CD4-positive, alpha-beta T cell treated with Interleukin-15 for 1 hour (primary cell): Measurements from ENCODE around the gene AP1M2.
A peak's percentile ranks its signal among the peaks of the same experiment; 100 is the strongest.

ENCODE experiments used
- DNase-seq: peaks from one replicate; pipeline ENCODE4 v3.0.0-alpha.2; 2020

Gene AP1M2

DNA sequence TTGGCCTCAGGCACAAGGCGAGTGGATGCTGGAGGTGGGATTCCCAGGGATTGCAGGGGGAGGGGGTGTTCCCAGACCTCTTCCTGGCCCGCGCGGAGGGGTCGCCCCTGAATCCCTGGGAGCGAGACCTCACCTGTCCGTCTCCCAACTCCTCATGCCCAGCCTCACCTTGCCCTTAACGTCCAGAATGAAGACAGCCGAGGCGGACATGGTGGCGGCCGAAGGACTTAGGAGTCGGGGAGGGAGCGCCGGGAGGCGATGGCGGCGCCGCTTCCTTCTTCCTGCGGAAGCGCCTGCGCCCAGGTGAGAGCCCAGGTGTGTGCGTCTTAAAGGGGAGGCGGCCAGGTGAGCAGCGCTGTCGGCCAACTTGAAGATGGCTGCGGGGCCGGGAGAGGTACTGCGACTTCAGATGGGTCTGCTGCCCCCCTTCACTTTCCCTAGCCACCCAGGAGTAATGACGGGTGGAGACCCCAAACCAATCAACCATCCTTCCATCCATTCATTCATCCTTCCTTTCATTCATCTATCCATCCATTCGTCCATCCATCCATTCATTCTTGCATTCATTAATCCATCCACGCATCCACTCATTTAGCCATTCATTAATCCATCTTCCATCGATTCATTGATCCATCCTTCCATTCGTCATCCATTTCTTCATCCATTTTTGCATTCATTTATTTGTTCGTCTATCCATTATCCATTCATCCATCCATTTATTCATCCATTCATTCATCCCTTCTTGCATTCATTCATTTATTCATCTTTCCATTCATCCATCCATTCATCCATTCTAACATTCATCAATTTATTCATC lies at the start of gene AP1M2:
Gene AP1M2 (minus strand): TSS at position 291 of the 817 bp plus-strand sequence. CDS start 81 bp downstream, at position 210.
- DNase-seq: no peak

- DNase-seq: no peak
Measured at GRCh38 chr19:10636304-10636972, 49.3 kb upstream of the AP1M2 start.

- no peak for DNase-seq
Measured at GRCh38 chr19:10634963-10635362, 47.9 kb upstream of the AP1M2 start.

- no peak for DNase-seq
Measured at GRCh38 chr19:10634430-10634829, 47.3 kb upstream of the AP1M2 start.

GRCh38 chr19:10631874-10632273 lies 44.8 kb upstream of the AP1M2 start:
- no peak for DNase-seq

DNA sequence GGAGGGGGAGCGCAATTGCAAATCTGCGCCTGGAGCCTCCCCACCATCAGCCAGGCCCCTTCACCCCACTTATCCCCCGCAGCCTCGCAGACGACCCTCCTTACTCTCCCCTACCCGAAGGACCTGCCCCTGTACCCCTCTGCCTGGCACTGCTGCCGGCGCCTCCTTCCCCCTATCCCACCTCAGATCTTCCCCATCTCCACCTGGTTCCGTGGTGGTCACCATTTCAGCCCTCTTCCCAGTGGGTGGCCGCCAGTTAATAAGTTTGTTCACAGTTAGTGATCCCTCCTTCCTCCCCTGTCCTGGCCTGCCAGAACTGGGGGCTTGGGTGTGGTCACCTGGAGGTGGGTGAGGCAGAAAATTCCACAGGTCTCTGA lies 38.6 kb upstream of the AP1M2 start:
- no peak for DNase-seq

DNA sequence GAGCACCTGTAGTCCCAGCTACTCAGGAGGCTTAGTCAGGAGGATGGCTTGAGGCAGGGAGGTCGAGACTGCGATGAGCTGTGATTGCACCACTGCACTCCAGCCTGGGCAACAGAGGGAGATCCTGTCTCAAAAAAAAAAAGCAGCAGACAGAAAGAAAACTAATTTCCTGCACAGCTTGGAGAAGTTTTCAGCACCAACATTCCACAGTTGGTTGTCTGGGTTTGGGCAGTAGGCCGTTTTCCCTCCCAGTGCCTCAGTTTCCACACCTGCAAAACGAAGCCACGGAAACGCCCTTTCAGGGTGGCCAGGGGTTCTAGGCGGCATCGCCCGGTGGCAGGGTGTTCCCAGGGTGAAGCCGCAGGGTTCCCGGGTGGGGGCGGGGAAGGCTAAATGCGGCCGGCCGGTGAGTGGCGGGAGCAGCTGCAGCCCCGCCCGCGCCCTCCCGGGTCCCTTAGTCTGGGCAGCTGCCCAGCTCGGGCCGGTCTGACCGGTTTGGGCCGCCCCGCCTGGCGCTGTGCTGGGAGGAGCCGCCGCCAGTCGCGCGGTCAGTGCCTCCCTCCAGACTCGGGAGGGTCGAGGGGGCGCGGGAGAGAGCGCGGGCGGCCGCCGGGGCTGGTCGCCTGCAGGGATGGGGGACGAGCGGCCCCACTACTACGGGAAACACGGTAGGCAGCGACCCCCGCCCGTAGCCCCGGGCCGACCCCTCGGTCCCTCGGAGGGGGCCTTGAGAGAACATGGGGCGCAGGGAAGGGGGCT lies 38.1 kb upstream of the AP1M2 start, which contains the start of gene SLC44A2:
Gene SLC44A2 (plus strand): TSS at position 551 of the 759 bp plus-strand sequence. CDS start 81 bp downstream, at position 632.
- no peak for DNase-seq

DNA sequence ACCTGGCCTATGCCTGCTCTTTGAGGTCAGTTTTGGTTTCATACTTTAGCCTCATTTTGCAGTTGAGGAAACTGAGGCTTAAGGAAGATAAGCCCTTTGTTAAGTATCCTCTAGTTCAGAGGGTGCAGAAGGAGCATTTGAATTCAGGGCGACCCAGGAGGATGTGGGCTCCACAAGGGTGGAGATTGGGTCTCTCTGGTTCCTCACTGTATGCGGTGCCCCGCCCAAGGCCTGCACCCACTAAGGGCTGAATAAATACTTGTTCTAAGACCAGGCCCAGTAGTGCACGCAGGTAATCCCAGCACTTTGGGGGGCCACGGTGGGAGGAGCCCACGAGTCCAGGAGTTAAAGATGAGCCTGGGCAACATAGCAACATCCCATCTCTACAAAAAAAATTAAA lies 37.5 kb upstream of the AP1M2 start:
- no peak for DNase-seq

- no peak for DNase-seq
Measured at GRCh38 chr19:10621966-10622365, 34.9 kb upstream of the AP1M2 start.

DNA sequence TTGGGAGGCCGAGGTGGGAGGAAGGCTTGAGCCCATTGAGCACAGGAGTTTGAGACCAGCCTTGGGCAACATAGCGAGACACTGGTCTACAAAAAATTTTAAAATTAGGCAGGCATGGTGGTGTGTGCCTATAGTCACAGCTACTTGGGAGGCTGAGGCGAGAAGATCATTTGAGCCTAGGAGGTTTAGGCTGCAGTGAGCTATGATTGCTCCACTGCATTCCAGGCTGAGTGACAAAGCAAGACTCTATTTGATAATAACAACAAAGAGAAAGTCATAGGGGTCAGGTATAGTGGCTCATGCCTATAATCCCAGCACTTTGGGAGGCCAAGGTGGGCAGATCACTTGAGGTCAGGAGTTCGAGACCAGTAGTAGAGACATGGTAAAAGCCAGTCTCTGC lies 33.7 kb upstream of the AP1M2 start:
- DNase-seq: no peak

DNA sequence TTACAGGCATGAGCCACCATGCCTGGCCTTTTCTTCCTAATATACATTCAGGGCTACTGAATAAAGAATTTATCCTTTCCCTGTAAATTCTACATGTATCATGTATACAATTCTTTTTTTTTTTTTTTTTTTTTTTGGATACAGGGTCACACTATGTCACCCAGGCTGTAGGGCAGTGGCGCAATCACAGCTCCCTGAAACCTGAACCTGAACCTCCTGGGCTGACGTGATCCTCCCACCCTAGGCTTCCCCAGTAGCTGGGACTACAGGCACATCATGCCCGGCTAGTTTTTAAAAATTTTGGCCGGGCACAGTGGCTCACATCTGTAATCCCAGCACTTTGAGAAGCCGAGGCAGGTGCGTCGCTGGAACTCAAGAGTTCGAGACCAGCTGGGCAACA lies 31.7 kb upstream of the AP1M2 start:
- DNase-seq: no peak

DNA sequence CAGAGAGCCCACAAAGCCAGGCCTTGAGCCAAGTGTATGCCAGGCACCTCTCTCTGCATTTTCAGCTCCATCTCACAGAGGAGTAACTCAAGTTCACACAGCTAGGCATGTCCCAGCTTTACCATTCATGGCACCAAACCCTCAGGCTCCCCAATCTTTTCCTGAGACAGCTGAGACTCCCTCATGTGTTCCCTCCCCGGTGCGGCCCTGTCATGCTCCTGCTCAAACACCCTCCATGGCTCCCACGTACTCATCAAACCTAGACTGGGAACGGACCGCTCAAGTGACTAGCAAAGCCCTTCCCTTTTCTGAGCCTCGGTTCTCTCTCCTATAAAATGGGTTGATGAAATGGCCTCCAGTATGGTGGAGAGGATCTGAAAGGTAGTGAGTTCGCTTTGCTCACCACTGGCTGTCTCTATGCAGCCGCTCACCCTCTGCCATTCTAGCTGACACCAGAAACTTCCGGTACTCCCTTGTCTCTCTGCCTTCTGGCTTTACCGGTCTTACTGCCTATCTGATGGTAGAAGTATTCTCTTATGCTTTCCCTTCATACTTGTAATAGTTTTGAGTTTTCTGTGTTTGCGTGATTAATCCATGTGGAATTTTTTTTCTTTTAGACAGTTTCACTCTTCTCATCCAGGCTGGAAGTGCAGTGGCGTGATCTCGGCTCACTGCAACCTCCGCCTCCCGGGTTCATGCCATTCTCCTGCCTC lies 30.5 kb upstream of the AP1M2 start:
- DNase-seq: no peak

DNA sequence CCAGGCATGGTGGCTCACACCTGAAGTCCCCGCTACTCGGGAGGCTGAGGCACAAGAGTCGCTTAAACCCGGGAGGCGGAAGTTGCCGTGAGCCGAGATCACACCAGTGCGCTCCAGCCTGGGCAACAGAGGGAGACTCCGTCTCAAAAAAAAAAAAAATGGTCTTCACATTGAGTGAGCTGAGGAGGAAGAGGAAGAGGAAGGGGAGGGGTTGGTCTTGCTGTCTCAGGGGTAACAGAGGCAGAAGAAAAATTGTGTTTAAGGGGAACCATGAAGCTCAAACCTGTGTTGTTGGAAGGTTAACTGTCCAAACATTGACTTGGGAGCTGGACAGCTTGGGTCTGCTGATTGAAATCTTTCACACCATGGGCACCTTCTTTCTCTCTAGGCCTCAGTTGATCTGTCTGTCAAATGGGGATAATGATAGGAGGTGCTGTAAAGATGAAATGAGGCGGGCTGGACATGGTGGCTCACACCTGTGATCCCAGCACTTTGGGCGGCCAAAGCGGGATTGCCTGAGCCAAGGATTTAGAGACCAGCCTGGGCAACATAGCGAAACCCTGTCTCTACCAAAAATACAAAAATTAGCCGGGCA lies 28.4 kb upstream of the AP1M2 start:
- DNase-seq: no peak

DNA sequence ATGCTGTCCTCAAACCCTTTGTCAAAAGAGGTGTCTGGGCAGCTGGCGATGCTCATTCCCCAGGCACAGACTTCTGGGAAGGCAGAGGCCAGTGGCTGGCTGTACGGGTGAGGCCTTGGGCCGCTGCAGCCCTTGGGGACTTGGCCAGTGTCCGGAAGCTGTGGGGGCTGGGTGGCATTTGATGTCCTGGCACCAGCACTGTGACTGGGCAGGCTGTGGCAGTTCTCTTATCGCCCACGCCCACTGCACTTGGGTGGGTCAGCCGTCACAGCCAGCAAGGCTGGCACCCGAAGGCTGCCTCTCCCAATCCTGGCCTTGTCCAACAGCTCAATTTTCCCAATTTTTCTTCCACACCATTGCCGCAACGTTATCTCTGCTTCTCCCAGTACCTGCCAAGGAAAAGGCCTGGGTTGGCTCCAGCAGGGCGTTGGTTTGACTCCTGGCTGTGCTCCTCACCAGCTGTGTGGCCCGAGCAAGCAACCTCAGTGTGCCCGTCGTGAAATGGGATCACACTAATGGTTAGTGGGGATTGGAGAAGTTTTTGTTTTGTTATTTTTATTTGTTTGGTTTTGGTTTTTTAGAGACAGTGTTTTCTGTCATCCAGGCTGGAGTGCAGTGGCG lies 25.5 kb upstream of the AP1M2 start:
- no peak for DNase-seq

DNA sequence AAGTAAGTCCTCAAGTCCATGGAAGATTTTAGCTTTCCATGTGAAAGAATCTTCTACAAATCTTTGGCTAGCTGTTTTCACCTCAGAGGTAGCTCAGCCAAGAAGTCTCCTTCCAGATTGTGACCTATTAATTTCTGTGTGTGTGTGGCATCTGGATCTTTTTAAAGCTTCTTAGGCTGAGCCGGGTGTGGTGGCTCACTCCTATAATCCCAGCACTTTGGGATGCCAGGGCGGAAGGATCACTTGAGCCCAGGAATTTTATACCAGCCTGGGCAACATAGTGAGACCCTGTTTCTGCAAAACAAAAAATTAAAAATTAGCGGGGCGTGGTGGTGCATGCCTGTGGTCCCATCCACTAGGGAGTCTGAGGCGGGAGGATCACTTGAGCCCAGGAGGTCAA lies 24.8 kb upstream of the AP1M2 start:
- DNase-seq: no peak

DNA sequence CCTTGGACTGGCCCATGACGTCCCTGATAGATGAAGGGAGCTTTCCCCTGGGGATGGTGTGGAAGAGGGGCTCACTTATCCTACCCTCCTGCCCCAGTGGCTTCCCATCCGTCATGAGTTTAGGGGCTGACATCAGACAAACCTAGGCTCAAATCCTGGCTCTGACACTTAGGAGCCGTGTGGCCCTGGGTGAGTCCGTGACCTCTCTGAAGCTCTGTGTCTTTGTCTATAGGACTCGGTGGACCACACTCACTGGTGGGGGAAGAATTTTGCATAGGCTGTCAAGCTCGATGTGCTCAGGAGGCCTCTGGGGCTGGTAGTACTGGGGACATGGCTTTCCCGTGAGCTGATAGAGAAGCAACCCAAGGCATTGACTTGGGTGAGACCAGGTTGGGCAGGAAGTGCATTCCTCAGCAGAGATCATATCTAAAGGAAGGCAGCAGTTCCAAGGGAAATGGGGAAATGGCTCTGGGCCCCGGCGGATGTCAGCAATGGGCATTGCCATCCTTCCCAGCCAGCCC lies 17.4 kb upstream of the AP1M2 start:
- peak; percentile 56 for DNase-seq

GRCh38 chr19:10603873-10604459 lies 16.9 kb upstream of the AP1M2 start:
- DNase-seq: peak; percentile 79

DNA sequence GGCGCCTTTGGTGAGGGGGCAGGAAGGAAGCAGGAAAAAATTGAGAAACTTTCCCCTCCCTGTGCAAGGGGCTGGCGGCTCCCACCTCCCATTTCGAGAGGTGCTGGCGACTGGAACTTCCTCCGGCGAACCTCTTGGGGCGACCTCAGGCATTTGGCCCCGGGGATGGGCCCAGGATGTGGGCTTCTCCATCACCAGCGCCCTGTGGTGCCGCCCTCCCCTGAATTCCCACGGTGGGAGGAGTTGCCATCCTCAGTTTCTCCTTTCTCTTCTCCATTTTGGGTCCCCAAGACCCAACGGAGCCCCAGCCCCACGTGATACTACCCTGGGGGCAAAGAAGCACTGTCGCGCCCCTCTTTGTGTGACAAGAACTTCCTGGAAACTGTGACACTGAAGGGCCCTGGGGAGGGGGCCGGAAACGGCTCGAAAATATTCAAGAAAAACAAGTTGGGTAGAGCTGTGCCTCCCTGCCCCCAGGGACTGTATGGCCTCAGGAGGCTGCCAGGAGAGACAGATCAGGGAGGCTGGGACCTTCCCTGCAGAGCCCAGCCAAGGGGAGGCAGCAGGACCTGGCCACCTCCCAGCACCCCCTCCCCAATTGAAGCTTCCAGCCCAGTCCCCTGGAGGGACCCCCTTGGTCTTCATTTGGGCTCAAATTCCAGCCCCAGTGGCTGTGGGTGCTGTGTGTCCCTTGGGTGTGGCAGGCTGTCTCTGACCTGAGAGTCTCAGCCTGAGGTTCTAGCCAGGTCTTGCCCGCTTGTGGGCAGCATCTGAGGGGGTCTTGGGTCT lies 16.2 kb upstream of the AP1M2 start:
- DNase-seq: peak; percentile 95

- peak; percentile 86 for DNase-seq
Measured at GRCh38 chr19:10602330-10603083, 15.4 kb upstream of the AP1M2 start.

GRCh38 chr19:10601999-10602329 lies 14.9 kb upstream of the AP1M2 start:
- no peak for DNase-seq
